Fibroblast of lung (primary cell): ENCODE results near the gene PSME3IP1. TPM values are rescaled to one million over a fixed set of nuclear protein-coding genes. Genes with fewer than 3 reads are reported as not detected.

Source experiments
- DNase-seq, 2 donors: peaks; one replicate each; pipeline versions ENCODE4 v3.0.0 to v3.0.0-alpha.2; 2010; ENCODE audit warnings: low read depth in 2 of 2
- H2AFZ ChIP-seq: 2 replicates; pipeline ENCODE4 v1.5.1; 2012; ENCODE audit warnings: low read length, control low read depth, inconsistent platforms
- H3K27ac ChIP-seq: 2 replicates; pipeline ENCODE4 v1.5.1; 2011; ENCODE audit warnings: low read length, control low read depth; ENCODE audit not compliant: insufficient read depth
- H3K27me3 ChIP-seq: 2 replicates; pipeline ENCODE4 v1.5.1; 2011; ENCODE audit warnings: mild to moderate bottlenecking, low read length; ENCODE audit not compliant: control insufficient read depth, insufficient read depth
- H3K36me3 ChIP-seq: 2 replicates; pipeline ENCODE4 v1.5.1; 2011; ENCODE audit warnings: low read length; ENCODE audit not compliant: control insufficient read depth, insufficient read depth
- H3K4me1 ChIP-seq: 2 replicates; pipeline ENCODE4 v1.5.1; 2011; ENCODE audit warnings: low read length; ENCODE audit not compliant: control insufficient read depth, insufficient read depth; ENCODE audit errors: extremely low read depth
- H3K4me2 ChIP-seq: 2 replicates; pipeline ENCODE4 v1.5.1; 2011; ENCODE audit warnings: low read length, control low read depth; ENCODE audit not compliant: insufficient read depth; ENCODE audit errors: extremely low read depth
- H3K4me3 ChIP-seq, 4 experiments: fragments of 200-600 bp in 1 of 4; sonication (generic) in 1 of 4; replicated peaks in 1 of 4; 2 replicates each; pipeline ENCODE4 v1.5.1; 2011 to 2016; ENCODE audit warnings: low read length in 4 of 4, low read depth in 3 of 4, mild to moderate bottlenecking in 3 of 4, control low read depth in 2 of 4, inconsistent platforms in 1 of 4, mixed read lengths in 1 of 4; ENCODE audit not compliant: insufficient read depth in 1 of 4; ENCODE audit errors: control extremely low read depth in 1 of 4
- H3K79me2 ChIP-seq: 2 replicates; pipeline ENCODE4 v1.5.1; 2012; ENCODE audit warnings: mild to moderate bottlenecking, low read length, inconsistent platforms; ENCODE audit not compliant: control insufficient read depth, insufficient read depth
- H3K9ac ChIP-seq: 2 replicates; pipeline ENCODE4 v1.5.1; 2011; ENCODE audit warnings: mild to moderate bottlenecking, low read length, control low read depth; ENCODE audit not compliant: insufficient read depth
- H3K9me3 ChIP-seq: 2 replicates; pipeline ENCODE4 v1.5.1; 2012; ENCODE audit warnings: low read depth, low read length; ENCODE audit not compliant: control insufficient read depth, insufficient read depth
- H4K20me1 ChIP-seq: 2 replicates; pipeline ENCODE4 v1.5.1; 2011; ENCODE audit warnings: low read length; ENCODE audit not compliant: control insufficient read depth, insufficient read depth; ENCODE audit errors: extremely low read depth
- CTCF ChIP-seq, 2 donors: IDR thresholded peaks in 1 of 2; conservative IDR thresholded peaks in 1 of 2; 1 replicate in 1 of 2; 2 replicates in 1 of 2; pipeline ENCODE4 v1.5.1; 2011 to 2012; ENCODE audit warnings: low read length in 2 of 2, control low read depth in 1 of 2, inconsistent platforms in 1 of 2, low read depth in 1 of 2, mild to moderate bottlenecking in 1 of 2
- EZH2 ChIP-seq: IDR thresholded peaks from 2 replicates; pipeline ENCODE4 v1.5.1; 2012; ENCODE audit warnings: low read length, control low read depth, mild to moderate bottlenecking; ENCODE audit errors: missing control alignments
- polyA plus RNA-seq, 2 donors: library from polyadenylated mRNA; depleted of rRNA in 1 of 2; stranded (reverse) in 1 of 2; unstranded in 1 of 2; fragments of >200 nt; gene quantifications; 2 replicates each; pipeline ENCODE4 v1.2.1, GENCODE V29; 2011 to 2012; ENCODE audit warnings: missing spikeins in 1 of 2
- total RNA-seq: library from RNA; depleted of rRNA; stranded (reverse); fragments of >200 nt; gene quantifications from 2 replicates; pipeline ENCODE4 v1.2.1, GENCODE V29; 2014

The PSME3IP1 gene
- total and polyA plus RNA-seq, 2 donors (not counting 1 experiment from before 2014, with no cell fraction given): 55.5 to 64.6 TPM

DNA sequence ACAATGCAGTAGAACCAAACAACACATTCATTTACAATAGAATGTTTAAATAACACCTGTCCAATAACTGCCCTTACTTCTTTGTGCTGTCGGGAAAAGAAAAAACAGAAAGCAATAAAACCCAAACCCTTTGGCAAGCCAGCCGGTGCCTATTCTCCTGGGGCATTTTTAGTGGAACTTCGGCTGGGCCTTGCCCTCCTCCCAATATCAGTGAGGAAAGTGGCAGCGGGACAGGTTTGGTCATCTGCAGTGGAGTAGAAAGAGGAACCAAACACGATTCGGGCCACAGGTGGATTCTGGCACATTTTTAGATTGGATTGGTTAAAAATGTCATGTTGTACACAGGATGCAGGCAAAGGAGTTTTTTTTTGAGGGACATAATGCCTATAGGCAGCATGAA lies 32.0 kb downstream of the PSME3IP1 start:
- no peaks in the 10 kb centered on the region for H3K4me1 ChIP-seq
- no peaks in the 10 kb centered on the region for H4K20me1 ChIP-seq
- H3K27ac ChIP-seq: no peak overlapping the region
- peaks cover 2% of the 10 kb centered on the region for H3K36me3 ChIP-seq
- H3K27me3 ChIP-seq: no peaks in the 10 kb centered on the region
- H3K4me3 ChIP-seq: no peak overlapping the region
- no peak overlapping the region for H3K9ac ChIP-seq
- DNase-seq: no peak
- no peak overlapping the region for H2AFZ ChIP-seq
- no peaks in the 10 kb centered on the region for H3K9me3 ChIP-seq
- no peak overlapping the region for H3K4me2 ChIP-seq
- H3K79me2 ChIP-seq: no peaks in the 10 kb centered on the region
- TF ChIP-seq CTCF (conservative IDR thresholded peaks at IDR 0.05 in 1 of 2, IDR thresholded peaks at IDR 0.05 in 1 of 2; ENCODE audit: low read depth in 1 of 2, low read length in 2 of 2) (no peak), EZH2 (no peak)

GRCh38 chr16:57152096-57153093 lies 33.4 kb downstream of the PSME3IP1 start:
- Histone ChIP-seq H3K4me1 (no peaks in the 10 kb centered on the region), H3K79me2 (no peaks in the 10 kb centered on the region), H3K4me3 (no peak overlapping the region), H3K9me3 (no peaks in the 10 kb centered on the region), H3K27me3 (no peaks in the 10 kb centered on the region), H4K20me1 (no peaks in the 10 kb centered on the region), H3K4me2 (no peak overlapping the region), H3K36me3 (peaks cover 2% of the 10 kb centered on the region), H3K27ac (no peak overlapping the region), H3K9ac (no peak overlapping the region), H2AFZ (no peak overlapping the region)
- no peak for DNase-seq
- no peak for TF ChIP-seq EZH2
- no peak for TF ChIP-seq CTCF (conservative IDR thresholded peaks at IDR 0.05 in 1 of 2, IDR thresholded peaks at IDR 0.05 in 1 of 2; ENCODE audit: low read depth in 1 of 2, low read length in 2 of 2)

- no peaks in the 10 kb centered on the region for H3K27me3 ChIP-seq
- H3K9ac ChIP-seq: no peak overlapping the region
- no peak overlapping the region for H3K4me2 ChIP-seq
- no peaks in the 10 kb centered on the region for H4K20me1 ChIP-seq
- H2AFZ ChIP-seq: no peak overlapping the region
- no peaks in the 10 kb centered on the region for H3K9me3 ChIP-seq
- peaks cover 2% of the 10 kb centered on the region for H3K36me3 ChIP-seq
- H3K79me2 ChIP-seq: no peaks in the 10 kb centered on the region
- no peak for TF ChIP-seq EZH2
- TF ChIP-seq CTCF (conservative IDR thresholded peaks at IDR 0.05 in 1 of 2, IDR thresholded peaks at IDR 0.05 in 1 of 2; ENCODE audit: low read depth in 1 of 2, low read length in 2 of 2): no peak
- no peak for DNase-seq
- H3K4me1 ChIP-seq: no peaks in the 10 kb centered on the region
- no peak overlapping the region for H3K4me3 ChIP-seq
- no peak overlapping the region for H3K27ac ChIP-seq
Measured at GRCh38 chr16:57151369-57151768, 34.5 kb downstream of the PSME3IP1 start.
